Loucy (cell line): ENCODE results near the gene MED14.

Source experiments
- CTCF ChIP-seq: fragments of 200-600 bp; sonication (generic); conservative IDR thresholded peaks from 2 replicates; pipeline ENCODE4 v1.5.1; 2014; ENCODE audit warnings: mild to moderate bottlenecking, antibody characterized with exemption, low read length
- EZH2phosphoT487 ChIP-seq: fragments of 200-600 bp; IDR thresholded peaks from 2 replicates; pipeline ENCODE4 v1.6.1; 2018; ENCODE audit warnings: antibody characterized with exemption, mild to moderate bottlenecking, moderate library complexity, borderline replicate concordance

- no peak for TF ChIP-seq CTCF
- no peak for TF ChIP-seq EZH2phosphoT487
These were observed 49.3 kb upstream of the MED14 start for GRCh38 chrX:40784516-40785151.
